Measurements from ENCODE around the gene KCTD13.
"Not testable (repeated sequence)": the region's sequence is repeated elsewhere in the genome, so short reads cannot be mapped to it uniquely, and the experiment has no call there.

KCTD13 gene

GRCh38 chr16:29910819-29911675, 15.0 kb downstream of the KCTD13 start:
- no peak overlapping the region for H3K4me3 ChIP-seq (ENCODE audit: low read length)
- no peaks in the 10 kb centered on the region for H3K4me1 ChIP-seq (ENCODE audit: control insufficient read depth, insufficient read depth, low read length)
- no peaks in the 10 kb centered on the region for H3K9me3 ChIP-seq (ENCODE audit: control insufficient read depth, low read length)
- H3K9ac ChIP-seq (ENCODE audit: low read length) = no peak overlapping the region
- no peaks in the 10 kb centered on the region for H3K27me3 ChIP-seq (ENCODE audit: control insufficient read depth, insufficient read depth, low read length)
- H3K36me3 ChIP-seq (ENCODE audit: control insufficient read depth, insufficient read depth, low read length) = no peaks in the 10 kb centered on the region

- H3K4me3 ChIP-seq (ENCODE audit: low read length); H3K27me3 ChIP-seq (ENCODE audit: control insufficient read depth, insufficient read depth, low read length); H3K4me1 ChIP-seq (ENCODE audit: control insufficient read depth, insufficient read depth, low read length); H3K9me3 ChIP-seq (ENCODE audit: control insufficient read depth, low read length); H3K36me3 ChIP-seq (ENCODE audit: control insufficient read depth, insufficient read depth, low read length); H3K9ac ChIP-seq (ENCODE audit: low read length): not testable (repeated sequence)
These were observed 16.2 kb downstream of the KCTD13 start for GRCh38 chr16:29909851-29910250.

GRCh38 chr16:29909391-29909790, 16.6 kb downstream of the KCTD13 start:
- Histone ChIP-seq H3K27me3 (ENCODE audit: control insufficient read depth, insufficient read depth, low read length) (no peaks in the 10 kb centered on the region), H3K36me3 (ENCODE audit: control insufficient read depth, insufficient read depth, low read length) (no peaks in the 10 kb centered on the region), H3K9ac (ENCODE audit: low read length) (no peak overlapping the region), H3K4me1 (ENCODE audit: control insufficient read depth, insufficient read depth, low read length) (no peaks in the 10 kb centered on the region), H3K4me3 (ENCODE audit: low read length) (no peak overlapping the region), H3K9me3 (ENCODE audit: control insufficient read depth, low read length) (no peaks in the 10 kb centered on the region)

DNA sequence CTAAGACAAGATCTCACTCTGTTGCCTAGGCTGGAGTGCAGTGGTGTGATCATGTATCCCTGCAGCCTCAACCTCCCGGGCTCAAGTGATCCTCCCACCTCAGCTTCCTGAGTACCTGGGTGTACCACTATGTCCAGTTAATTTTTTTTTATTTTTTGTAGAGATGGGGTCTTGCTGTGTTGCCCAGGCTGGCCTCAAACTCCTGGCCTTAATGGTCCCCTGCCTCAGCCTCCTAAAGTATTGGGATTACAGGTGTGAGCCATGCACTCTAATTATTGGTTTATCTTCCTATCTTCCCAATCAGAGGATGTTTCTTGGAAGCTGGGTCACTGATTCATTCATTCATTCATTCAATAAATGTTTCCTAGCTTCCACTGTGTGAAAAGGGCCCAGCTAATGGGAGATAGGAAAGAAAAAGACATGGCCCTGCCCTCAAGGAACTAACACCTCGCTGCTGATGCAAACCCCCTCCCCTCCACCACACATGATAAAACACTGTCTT, 17.3 kb downstream of the KCTD13 start:
- no peaks in the 10 kb centered on the region for H3K36me3 ChIP-seq (ENCODE audit: control insufficient read depth, insufficient read depth, low read length)

GRCh38 chr16:29907973-29908372, 18.1 kb downstream of the KCTD13 start:
- H3K9ac ChIP-seq (ENCODE audit: low read length) = no peak overlapping the region
- H3K9me3 ChIP-seq (ENCODE audit: control insufficient read depth, low read length) = no peaks in the 10 kb centered on the region
- H3K27me3 ChIP-seq (ENCODE audit: control insufficient read depth, insufficient read depth, low read length) = no peaks in the 10 kb centered on the region
- no peaks in the 10 kb centered on the region for H3K36me3 ChIP-seq (ENCODE audit: control insufficient read depth, insufficient read depth, low read length)
- no peaks in the 10 kb centered on the region for H3K4me1 ChIP-seq (ENCODE audit: control insufficient read depth, insufficient read depth, low read length)
- no peak overlapping the region for H3K4me3 ChIP-seq (ENCODE audit: low read length)

More for the DNA sequence above, 17.3 kb downstream of the KCTD13 start:
- Histone ChIP-seq H3K4me3 (ENCODE audit: low read length) (no peak overlapping the region), H3K27me3 (ENCODE audit: control insufficient read depth, insufficient read depth, low read length) (no peaks in the 10 kb centered on the region), H3K9ac (ENCODE audit: low read length) (no peak overlapping the region), H3K4me1 (ENCODE audit: control insufficient read depth, insufficient read depth, low read length) (no peaks in the 10 kb centered on the region), H3K9me3 (ENCODE audit: control insufficient read depth, low read length) (no peaks in the 10 kb centered on the region)

DNA sequence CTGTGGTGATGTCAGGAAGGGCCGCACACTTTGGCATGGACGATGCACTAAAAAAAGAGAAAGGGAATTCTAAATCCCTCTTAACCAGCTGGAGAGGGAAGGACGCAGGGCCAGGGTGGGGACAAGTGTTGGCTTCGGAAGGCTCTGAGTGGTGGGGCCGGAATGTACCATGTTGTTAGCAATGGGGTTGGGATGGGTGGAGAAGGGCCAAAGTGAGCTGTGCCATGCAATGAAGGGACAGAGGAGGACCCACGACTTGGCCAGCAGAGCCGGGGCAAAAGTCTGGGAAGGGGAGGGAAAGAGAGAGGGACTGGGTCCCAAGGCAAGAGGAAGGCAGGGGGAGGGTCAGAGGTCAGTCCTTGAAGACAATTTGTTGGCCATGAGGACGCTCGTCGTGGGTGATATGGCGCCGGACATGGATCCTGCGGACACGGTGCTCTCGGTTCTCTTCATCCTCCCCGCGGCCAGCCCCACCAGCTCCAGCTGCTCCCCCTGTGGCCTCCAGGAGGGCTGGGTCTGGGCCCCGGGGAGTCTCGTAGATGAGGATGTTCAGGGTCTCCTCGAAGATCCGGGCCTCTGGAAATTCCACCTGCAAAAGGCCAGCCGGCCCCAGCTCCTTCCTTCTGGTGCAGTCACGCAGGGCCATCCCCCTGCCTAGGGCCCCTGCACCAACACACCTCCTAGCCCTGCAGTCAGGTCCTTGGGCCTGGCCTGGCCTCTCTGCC, 19.3 kb downstream of the KCTD13 start:
- H3K4me3 ChIP-seq (ENCODE audit: low read length) = no peak overlapping the region
- no peaks in the 10 kb centered on the region for H3K36me3 ChIP-seq (ENCODE audit: control insufficient read depth, insufficient read depth, low read length)
- H3K9ac ChIP-seq (ENCODE audit: low read length) = no peak overlapping the region
- no peaks in the 10 kb centered on the region for H3K27me3 ChIP-seq (ENCODE audit: control insufficient read depth, insufficient read depth, low read length)
- no peaks in the 10 kb centered on the region for H3K9me3 ChIP-seq (ENCODE audit: control insufficient read depth, low read length)
- peaks cover under 1% of the 10 kb centered on the region for H3K4me1 ChIP-seq (ENCODE audit: control insufficient read depth, insufficient read depth, low read length)

- H3K36me3 ChIP-seq (ENCODE audit: control insufficient read depth, insufficient read depth, low read length) = no peaks in the 10 kb centered on the region
- peaks cover 9% of the 10 kb centered on the region for H3K4me1 ChIP-seq (ENCODE audit: control insufficient read depth, insufficient read depth, low read length)
- no peaks in the 10 kb centered on the region for H3K27me3 ChIP-seq (ENCODE audit: control insufficient read depth, insufficient read depth, low read length)
- H3K9me3 ChIP-seq (ENCODE audit: control insufficient read depth, low read length) = no peaks in the 10 kb centered on the region
- no peak overlapping the region for H3K9ac ChIP-seq (ENCODE audit: low read length)
- no peak overlapping the region for H3K4me3 ChIP-seq (ENCODE audit: low read length)
These were observed 20.4 kb downstream of the KCTD13 start for GRCh38 chr16:29905668-29906067.

- Histone ChIP-seq H3K27me3 (ENCODE audit: control insufficient read depth, insufficient read depth, low read length) (no peaks in the 10 kb centered on the region), H3K9ac (ENCODE audit: low read length) (no peak overlapping the region), H3K4me3 (ENCODE audit: low read length) (no peak overlapping the region), H3K4me1 (ENCODE audit: control insufficient read depth, insufficient read depth, low read length) (peaks cover 13% of the 10 kb centered on the region), H3K36me3 (ENCODE audit: control insufficient read depth, insufficient read depth, low read length) (no peaks in the 10 kb centered on the region), H3K9me3 (ENCODE audit: control insufficient read depth, low read length) (no peaks in the 10 kb centered on the region)
These were observed 21.1 kb downstream of the KCTD13 start for GRCh38 chr16:29904947-29905346.

GRCh38 chr16:29903590-29903989, 22.4 kb downstream of the KCTD13 start:
- no peak overlapping the region for H3K9ac ChIP-seq (ENCODE audit: low read length)
- peaks cover 2% of the 10 kb centered on the region for H3K27me3 ChIP-seq (ENCODE audit: control insufficient read depth, insufficient read depth, low read length)
- no peaks in the 10 kb centered on the region for H3K36me3 ChIP-seq (ENCODE audit: control insufficient read depth, insufficient read depth, low read length)
- peaks cover 19% of the 10 kb centered on the region for H3K4me1 ChIP-seq (ENCODE audit: control insufficient read depth, insufficient read depth, low read length)
- no peak overlapping the region for H3K4me3 ChIP-seq (ENCODE audit: low read length)
- H3K9me3 ChIP-seq (ENCODE audit: control insufficient read depth, low read length) = no peaks in the 10 kb centered on the region

GRCh38 chr16:29901607-29901945, 24.4 kb downstream of the KCTD13 start:
- Histone ChIP-seq H3K36me3 (ENCODE audit: control insufficient read depth, insufficient read depth, low read length) (no peaks in the 10 kb centered on the region), H3K4me3 (ENCODE audit: low read length) (no peak overlapping the region), H3K4me1 (ENCODE audit: control insufficient read depth, insufficient read depth, low read length) (peaks cover 19% of the 10 kb centered on the region), H3K9me3 (ENCODE audit: control insufficient read depth, low read length) (no peaks in the 10 kb centered on the region), H3K27me3 (ENCODE audit: control insufficient read depth, insufficient read depth, low read length) (peaks cover 13% of the 10 kb centered on the region), H3K9ac (ENCODE audit: low read length) (peak overlapping the region; percentile 74)

DNA sequence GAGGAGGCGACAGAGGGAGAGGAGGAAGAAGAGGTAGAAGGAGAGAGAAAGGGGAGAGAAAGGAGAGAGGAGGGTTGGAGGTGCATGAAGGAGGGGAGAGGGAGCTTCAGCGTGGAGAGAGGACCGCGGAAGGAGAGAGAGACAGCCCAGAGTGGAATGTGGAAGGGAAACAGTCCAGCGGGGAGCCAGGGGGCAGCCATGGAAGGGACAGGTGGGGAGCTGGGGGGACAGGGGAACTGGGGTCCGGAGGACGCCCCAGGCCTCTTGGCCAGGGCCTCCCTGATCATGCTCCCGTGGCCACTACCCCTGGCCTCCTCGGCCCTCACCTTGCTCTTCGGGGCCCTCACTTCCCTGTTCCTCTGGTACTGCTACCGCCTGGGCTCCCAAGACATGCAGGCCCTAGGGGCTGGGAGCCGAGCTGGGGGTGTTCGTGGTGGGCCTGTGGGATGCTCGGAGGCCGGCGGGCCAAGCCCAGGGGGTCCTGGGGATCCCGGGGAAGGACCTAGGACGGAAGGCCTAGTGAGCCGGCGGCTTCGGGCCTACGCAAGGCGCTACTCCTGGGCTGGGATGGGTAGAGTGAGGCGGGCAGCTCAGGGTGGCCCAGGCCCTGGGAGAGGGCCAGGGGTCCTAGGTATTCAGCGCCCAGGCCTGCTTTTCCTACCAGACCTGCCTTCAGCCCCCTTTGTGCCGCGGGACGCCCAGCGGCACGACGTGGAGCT, 25.0 kb downstream of the KCTD13 start:
- H3K27me3 ChIP-seq (ENCODE audit: control insufficient read depth, insufficient read depth, low read length) = peaks cover 13% of the 10 kb centered on the region
- peak overlapping the region; percentile 71 for H3K4me3 ChIP-seq (ENCODE audit: low read length)
- peak overlapping the region; percentile 74 for H3K9ac ChIP-seq (ENCODE audit: low read length)

More for the DNA sequence above, 25.0 kb downstream of the KCTD13 start:
- Histone ChIP-seq H3K36me3 (ENCODE audit: control insufficient read depth, insufficient read depth, low read length) (no peaks in the 10 kb centered on the region), H3K4me1 (ENCODE audit: control insufficient read depth, insufficient read depth, low read length) (peaks cover 19% of the 10 kb centered on the region), H3K9me3 (ENCODE audit: control insufficient read depth, low read length) (no peaks in the 10 kb centered on the region)
